ENCODE results near the gene RPP38.

The RPP38 gene

GRCh38 chr10:15113766-15114165, 16.6 kb downstream of the RPP38 start:
- DNase-seq, result no peak

- DNase-seq, result no peak
Observed at GRCh38 chr10:15116225-15116624, 19.1 kb downstream of the RPP38 start.

GRCh38 chr10:15118615-15119014, 21.5 kb downstream of the RPP38 start:
- no peak for DNase-seq

- no peak for DNase-seq
Observed at GRCh38 chr10:15120523-15120922, 23.4 kb downstream of the RPP38 start.

GRCh38 chr10:15121707-15122106, 24.6 kb downstream of the RPP38 start:
- no peak for DNase-seq

GRCh38 chr10:15122477-15123030, 25.4 kb downstream of the RPP38 start:
- no peak for DNase-seq

- no peak for DNase-seq
Observed at GRCh38 chr10:15123749-15124184, 26.6 kb downstream of the RPP38 start.

GRCh38 chr10:15124190-15124589, 27.0 kb downstream of the RPP38 start:
- no peak for DNase-seq

- DNase-seq, result no peak
Observed at GRCh38 chr10:15124908-15125307, 27.8 kb downstream of the RPP38 start.

- no peak for DNase-seq
Observed at GRCh38 chr10:15131330-15131729, 34.2 kb downstream of the RPP38 start.

- no peak for DNase-seq
Observed at GRCh38 chr10:15136129-15137035, 39.2 kb downstream of the RPP38 start.

- DNase-seq, result no peak
Observed at GRCh38 chr10:15137036-15137359, 39.8 kb downstream of the RPP38 start.

- no peak for DNase-seq
Observed at GRCh38 chr10:15137636-15138035, 40.5 kb downstream of the RPP38 start.

GRCh38 chr10:15140698-15141097, 43.5 kb downstream of the RPP38 start:
- no peak for DNase-seq

GRCh38 chr10:15141136-15142054, 44.2 kb downstream of the RPP38 start:
- no peak for DNase-seq

GRCh38 chr10:15144788-15145187, 47.6 kb downstream of the RPP38 start:
- DNase-seq, result no peak

- DNase-seq, result no peak
Observed at GRCh38 chr10:15146366-15146765, 49.2 kb downstream of the RPP38 start.

- DNase-seq, result no peak
Observed at GRCh38 chr10:15147594-15148392, 50.6 kb downstream of the RPP38 start.

GRCh38 chr10:15149042-15149771, 52.1 kb downstream of the RPP38 start:
- DNase-seq, result no peak

GRCh38 chr10:15150563-15150962, 53.4 kb downstream of the RPP38 start:
- no peak for DNase-seq

- DNase-seq, result no peak
Observed at GRCh38 chr10:15152556-15152955, 55.4 kb downstream of the RPP38 start.

Measured in DMS153 (cell line).